PC-9 (cell line): ENCODE results near the gene NEURL1B. TPM values are rescaled to one million over a fixed set of nuclear protein-coding genes. Genes with fewer than 3 reads are reported as not detected.

Source experiments
- BruUV-seq: library from RNA; stranded (reverse); fragments of 400-500 nt; replicated peaks from 2 replicates; lab custom pipeline; 2021; lab: Mats Ljungman, UMichigan
- CTCF ChIA-PET: fragments of 300-600 bp; sonication (Branson Sonifier 250); formaldehyde crosslinking; loops from one replicate; lab custom pipeline; 2022; ENCODE audit warnings: antibody characterized with exemption; lab: Charles Lee
- POLR2A ChIA-PET: fragments of 300-600 bp; sonication (Branson Sonifier 250); formaldehyde crosslinking; loops from one replicate; lab custom pipeline; 2022; ENCODE audit warnings: antibody characterized with exemption; ENCODE audit not compliant: unreplicated experiment; lab: Charles Lee
- DNase-seq, 2 experiments: peaks; one replicate each; pipeline versions ENCODE4 v3.0.0 to v3.0.0-alpha.2; 2015 to 2022; ENCODE audit warnings: mixed read lengths in 1 of 2
- H2AFZ ChIP-seq: fragments of 200-600 bp; sonication (generic); 2 replicates; pipeline ENCODE4 v1.8.1; 2017; ENCODE audit warnings: antibody characterized with exemption
- H3F3A ChIP-seq: fragments of 200-600 bp; sonication (generic); 2 replicates; pipeline ENCODE4 v1.8.1; 2017; ENCODE audit warnings: antibody characterized with exemption, mild to moderate bottlenecking, low read depth; ENCODE audit not compliant: insufficient read depth
- H3K27ac ChIP-seq: fragments of 200-600 bp; sonication (generic); 2 replicates; pipeline ENCODE4 v1.6.1; 2016; ENCODE audit warnings: mixed run types
- H3K27me3 ChIP-seq: fragments of 200-600 bp; sonication (generic); 2 replicates; pipeline ENCODE4 v1.6.1; 2016; ENCODE audit warnings: low read depth, mixed run types; ENCODE audit not compliant: insufficient read depth
- H3K36me3 ChIP-seq: fragments of 200-600 bp; sonication (generic); 2 replicates; pipeline ENCODE4 v1.6.1; 2016; ENCODE audit warnings: low read depth, mixed run types
- H3K4me1 ChIP-seq: fragments of 200-600 bp; sonication (generic); replicated peaks from 2 replicates; pipeline ENCODE4 v1.6.1; 2016; ENCODE audit warnings: mixed run types; ENCODE audit not compliant: insufficient read depth
- H3K4me2 ChIP-seq: fragments of 200-600 bp; sonication (generic); 2 replicates; pipeline ENCODE4 v1.6.1; 2017; ENCODE audit warnings: mixed run types
- H3K4me3 ChIP-seq: fragments of 200-600 bp; sonication (generic); 2 replicates; pipeline ENCODE4 v1.6.1; 2016; ENCODE audit warnings: mixed run types
- H3K79me2 ChIP-seq: fragments of 200-600 bp; sonication (generic); 2 replicates; pipeline ENCODE4 v1.6.1; 2017; ENCODE audit warnings: low read depth, mixed run types
- H3K9me2 ChIP-seq: fragments of 200-600 bp; sonication (generic); 2 replicates; pipeline ENCODE4 v1.8.1; 2017; ENCODE audit warnings: mild to moderate bottlenecking; ENCODE audit not compliant: insufficient read depth
- H3K9me3 ChIP-seq: fragments of 200-600 bp; sonication (generic); 2 replicates; pipeline ENCODE4 v1.8.1; 2016; ENCODE audit warnings: low read depth; ENCODE audit not compliant: insufficient read depth
- H4K20me1 ChIP-seq: fragments of 200-600 bp; sonication (generic); 2 replicates; pipeline ENCODE4 v1.8.1; 2017; ENCODE audit not compliant: insufficient read depth
- CTCF ChIP-seq: fragments of 200-600 bp; sonication (generic); conservative IDR thresholded peaks from 2 replicates; pipeline ENCODE4 v1.6.1; 2017; ENCODE audit warnings: mixed run types, antibody characterized with exemption, mild to moderate bottlenecking, moderate library complexity
- EZH2 ChIP-seq: fragments of 200-600 bp; sonication (generic); IDR thresholded peaks from 2 replicates; pipeline ENCODE4 v1.8.0; 2017; ENCODE audit warnings: antibody characterized with exemption, low read depth
- intact Hi-C: fragments of 100-400 bp; cut with micrococcal nuclease; formaldehyde crosslinking; loops from one replicate; pipeline ENCODE4 v1.10.0; 2022; ENCODE audit not compliant: unreplicated experiment
- total RNA-seq: library from RNA; stranded (reverse); gene quantifications from 2 replicates; pipeline ENCODE4 v1.2.3, GENCODE V29; 2021

The NEURL1B gene
- total RNA-seq, 1 experiment from 2014 or later: 14.3 TPM

GRCh38 chr5:172714491-172715420, 73.7 kb downstream of the NEURL1B start:
- H3K4me1 ChIP-seq: peaks cover 14% of the 10 kb centered on the region
- ChIA-PET POLR2A (interaction anchor here (0.5 to 0.7 kb wide), 3 partner anchors 14 to 63 kb away, joined by 3 to 6 read pairs (median 4); no protein-coding TSS in a partner anchor), CTCF (interaction anchor here (0.6 to 1.5 kb wide), 13 partner anchors 10 to 226 kb away, joined by 3 to 19 read pairs (median 4); partner anchors contain the start of gene DUSP1)
- H3F3A ChIP-seq: peaks cover 4% of the 10 kb centered on the region; the same call in 1 of the 2 replicates
- no peaks in the 10 kb centered on the region for H3K27me3 ChIP-seq
- H3K4me3 ChIP-seq: no peak overlapping the region
- H3K36me3 ChIP-seq: no peaks in the 10 kb centered on the region
- no peaks in the 10 kb centered on the region for H4K20me1 ChIP-seq
- intact Hi-C loops: loop anchor here (1.0 to 5.0 kb wide), 6 partner anchors 87 to 902 kb away; partner anchors contain the start of genes BNIP1 and BOD1
- H3K79me2 ChIP-seq: no peaks in the 10 kb centered on the region
- no peaks in the 10 kb centered on the region for H3K9me3 ChIP-seq
- DNase-seq: peak; percentile 74 to 80
- 0 out of 2 replicates have a peak overlapping the region, but pooled peaks have one; percentile 18 for H3K27ac ChIP-seq
- no peaks in the 10 kb centered on the region for H3K9me2 ChIP-seq
- TF ChIP-seq CTCF: peak; percentile 88
- TF ChIP-seq EZH2: no peak
- no peak overlapping the region for H2AFZ ChIP-seq
- peak overlapping the region; percentile 53 for H3K4me2 ChIP-seq
- BruUV-seq: no TSS peak

DNA sequence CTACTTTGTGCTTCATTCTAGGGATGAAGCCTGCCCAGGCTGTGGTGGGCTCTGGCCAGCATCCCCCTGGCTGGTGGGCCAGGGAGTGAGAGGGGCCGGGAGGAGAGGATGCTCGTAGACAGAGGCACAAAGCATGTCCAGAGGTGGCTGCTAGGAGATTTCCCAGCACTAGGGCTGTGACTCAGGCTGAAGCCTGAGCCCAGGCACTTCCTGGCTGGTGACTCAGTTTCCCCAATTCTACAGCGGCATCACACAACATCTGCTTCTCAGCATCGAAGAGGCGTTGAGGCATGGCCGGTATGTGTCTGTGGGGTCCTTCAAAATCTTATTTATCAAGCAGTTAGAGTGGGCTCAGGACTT, 74.3 kb downstream of the NEURL1B start:
- CTCF ChIA-PET: interaction anchor here (0.6 to 1.5 kb wide), 11 partner anchors 10 to 225 kb away, joined by 3 to 19 read pairs (median 6); partner anchors contain the start of gene DUSP1
- no peaks in the 10 kb centered on the region for H3K27me3 ChIP-seq
- H2AFZ ChIP-seq: no peak overlapping the region
- no peak overlapping the region for H3K4me3 ChIP-seq
- intact Hi-C loops: loop anchor here (1.0 to 5.0 kb wide), 4 partner anchors 86 to 901 kb away; partner anchors contain the start of gene BOD1
- no peaks in the 10 kb centered on the region for H3K79me2 ChIP-seq
- BruUV-seq: TSS peak; percentile 78
- DNase-seq: no peak
- POLR2A ChIA-PET: interaction anchor here (0.6 kb wide), 1 partner anchor 29 kb away, joined by 4 read pairs; no protein-coding TSS in a partner anchor
- H3K9me3 ChIP-seq: no peaks in the 10 kb centered on the region
- peaks cover 14% of the 10 kb centered on the region for H3K4me1 ChIP-seq
- TF ChIP-seq CTCF (no peak), EZH2 (no peak)
- H4K20me1 ChIP-seq: no peaks in the 10 kb centered on the region
- 0 out of 2 replicates have a peak overlapping the region, but pooled peaks have one; percentile 18 for H3K27ac ChIP-seq
- H3K36me3 ChIP-seq: no peaks in the 10 kb centered on the region
- peak overlapping the region; percentile 53 for H3K4me2 ChIP-seq
- H3F3A ChIP-seq: peaks cover 4% of the 10 kb centered on the region; the same call in 1 of the 2 replicates
- H3K9me2 ChIP-seq: no peaks in the 10 kb centered on the region
